Upper lobe of left lung (tissue), 6 donors: ENCODE data around the gene PCDHA3. TPM values are rescaled to one million over a fixed set of nuclear protein-coding genes. Genes with fewer than 3 reads are reported as not detected.
A peak's percentile ranks its signal among the peaks of the same experiment; 100 is the strongest.
"Not testable (repeated sequence)": the region's sequence is repeated elsewhere in the genome, so short reads cannot be mapped to it uniquely, and the experiment has no call there.

Source experiments
- ATAC-seq, 2 donors: fragments of 200-7000 bp; cut with Tn5 transposase; one replicate each; pipeline ENCODE4 v1.9.1; 2022; ENCODE audit warnings: mild to moderate bottlenecking in 2 of 2, moderate library complexity in 2 of 2; ENCODE audit not compliant: low FRiP score in 2 of 2
- DNase-seq, 2 donors: peaks; one replicate each; pipeline ENCODE4 v3.0.0-alpha.2; 2019 to 2020
- H3K27ac ChIP-seq, 4 donors: fragments of 200-600 bp; sonication (generic); one replicate each; pipeline ENCODE4 v1.5.1; 2016 to 2019
- H3K27me3 ChIP-seq, 4 donors: fragments of 200-600 bp; sonication (generic); one replicate each; pipeline ENCODE4 v1.5.1; 2017 to 2019
- H3K36me3 ChIP-seq, 4 donors: fragments of 200-600 bp; sonication (generic); one replicate each; pipeline ENCODE4 v1.5.1; 2016 to 2019
- H3K4me1 ChIP-seq, 4 donors: fragments of 200-600 bp; sonication (generic); one replicate each; pipeline ENCODE4 v1.5.1; 2018 to 2019
- H3K4me3 ChIP-seq, 4 donors: fragments of 200-600 bp; sonication (generic); one replicate each; pipeline ENCODE4 v1.5.1; 2017 to 2019; ENCODE audit warnings: mild to moderate bottlenecking in 2 of 4, moderate library complexity in 1 of 4
- H3K9me3 ChIP-seq, 4 donors: fragments of 200-600 bp; sonication (generic); one replicate each; pipeline ENCODE4 v1.5.1; 2018 to 2019
- WGBS, 2 donors: methylation state at CpG; one replicate each; pipeline ENCODE4 v1.1.5; 2017 to 2018; 5-methylcytosine and 5-hydroxymethylcytosine counted together
- total RNA-seq, 6 donors: library from RNA; depleted of rRNA in 4 of 6; stranded (reverse); fragments of >200 nt in 4 of 6; gene quantifications; one replicate each; pipeline versions ENCODE4 v1.1.0 to v1.2.1, GENCODE V29; 2016 to 2021
- donor health status: DM: no; HTN: no; CAD: no; lungs with moderate emphysema.
- donor health status: DM: no; HTN: yes; CAD: no; lungs with severe emphysema.

The PCDHA3 gene
- total RNA-seq, 6 donors from 2014 or later = 0.61 to 1.6 (median 1.0) TPM

DNA sequence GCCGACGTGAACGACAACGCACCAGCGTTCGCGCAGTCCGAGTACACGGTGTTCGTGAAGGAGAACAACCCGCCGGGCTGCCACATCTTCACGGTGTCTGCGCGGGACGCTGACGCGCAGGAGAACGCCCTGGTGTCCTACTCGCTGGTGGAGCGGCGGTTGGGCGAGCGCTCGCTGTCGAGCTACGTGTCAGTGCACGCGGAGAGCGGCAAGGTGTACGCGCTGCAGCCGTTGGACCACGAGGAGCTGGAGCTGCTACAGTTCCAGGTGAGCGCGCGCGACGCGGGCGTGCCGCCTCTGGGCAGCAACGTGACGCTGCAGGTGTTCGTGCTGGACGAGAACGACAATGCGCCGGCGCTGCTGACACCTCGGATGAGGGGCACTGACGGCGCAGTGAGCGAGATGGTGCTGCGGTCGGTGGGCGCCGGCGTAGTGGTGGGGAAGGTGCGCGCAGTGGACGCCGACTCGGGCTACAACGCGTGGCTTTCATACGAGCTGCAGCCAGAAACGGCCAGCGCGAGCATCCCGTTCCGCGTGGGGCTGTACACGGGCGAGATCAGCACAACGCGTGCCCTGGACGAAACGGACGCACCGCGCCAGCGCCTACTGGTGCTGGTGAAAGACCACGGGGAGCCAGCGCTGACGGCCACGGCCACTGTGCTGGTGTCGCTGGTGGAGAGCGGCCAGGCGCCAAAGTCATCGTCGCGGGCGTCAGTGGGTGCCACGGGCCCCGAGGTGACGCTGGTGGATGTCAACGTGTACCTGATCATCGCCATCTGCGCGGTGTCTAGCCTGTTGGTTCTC, 49.2 kb downstream of the PCDHA3 start:
- ATAC-seq = not testable (repeated sequence)

More for the DNA sequence above, 49.2 kb downstream of the PCDHA3 start:
- H3K4me3 ChIP-seq, H3K4me1 ChIP-seq, H3K36me3 ChIP-seq, H3K27ac ChIP-seq, H3K27me3 ChIP-seq: not testable (repeated sequence)
- peak in 1 of 2 donors; percentile 80 for DNase-seq
- H3K9me3 ChIP-seq = peaks cover 0 to 24% (median 20%) of the 10 kb centered on the region in 4 donors
- WGBS, 2 donors = 52 to 58% methylated on average over 44 to 96 of the region's 101 CpGs

Other genes starting within 250 kb of the PCDHA3 start
- gene SRA1, start 243.6 kb upstream of the PCDHA3 start, total RNA-seq = 10 to 100 TPM; 23.1 to 31.6 (median 29.6) TPM
- gene APBB3, start 236.5 kb upstream of the PCDHA3 start, total RNA-seq = 100 to 1,000 TPM in 1 of 6 donors, 10 to 100 TPM in 5; 14.1 to 127 (median 28.4) TPM
- 10 to 100 TPM; 30.4 to 92.3 (median 56.7) TPM for gene SLC35A4, start 236.2 kb upstream of the PCDHA3 start, total RNA-seq
- gene CD14, start 167.9 kb upstream of the PCDHA3 start, total RNA-seq = 100 to 1,000 TPM in 4 of 6 donors, 10 to 100 TPM in 2; 27.3 to 195 (median 102) TPM
- 10 to 100 TPM; 11.8 to 99.7 (median 31.3) TPM for gene TMCO6, start 161.6 kb upstream of the PCDHA3 start, total RNA-seq
- gene NDUFA2, start 153.4 kb upstream of the PCDHA3 start, total RNA-seq = 10 to 100 TPM; 26.2 to 59.6 (median 51.8) TPM
- gene IK, start 153.2 kb upstream of the PCDHA3 start, total RNA-seq = 100 to 1,000 TPM in 2 of 6 donors, 10 to 100 TPM in 4; 72.2 to 153 (median 83.5) TPM
- 10 to 100 TPM; 23.2 to 44.0 (median 24.5) TPM for gene WDR55, start 136.2 kb upstream of the PCDHA3 start, total RNA-seq
- 1 to 10 TPM in 5 of 6 donors, under 1 TPM in 1; 0.92 to 3.6 (median 1.6) TPM for gene DND1, start 127.5 kb upstream of the PCDHA3 start, total RNA-seq
- gene HARS1, start 109.7 kb upstream of the PCDHA3 start, total RNA-seq = 10 to 100 TPM; 40.7 to 57.6 (median 44.6) TPM
- 100 to 1,000 TPM in 1 of 6 donors, 10 to 100 TPM in 5; 19.7 to 136 (median 24.2) TPM for gene HARS2, start 109.6 kb upstream of the PCDHA3 start, total RNA-seq
- 10 to 100 TPM; 18.5 to 49.9 (median 35.0) TPM for gene ZMAT2, start 100.6 kb upstream of the PCDHA3 start, total RNA-seq
- gene PCDHA1, start 14.9 kb upstream of the PCDHA3 start, total RNA-seq = under 1 TPM in 1 of 6 donors, not detected in 5; 0.13 TPM
- gene PCDHA2, start 6.2 kb upstream of the PCDHA3 start, total RNA-seq = under 1 TPM in 3 of 6 donors, not detected in 3; 0.13 to 0.78 (median 0.30) TPM
- 1 to 10 TPM; 1.4 to 4.2 (median 2.0) TPM for gene PCDHA4, start 6.0 kb downstream of the PCDHA3 start, total RNA-seq
- 1 to 10 TPM in 3 of 6 donors, under 1 TPM in 3; 0.15 to 1.4 (median 0.72) TPM for gene PCDHA5, start 20.6 kb downstream of the PCDHA3 start, total RNA-seq
- gene PCDHA6, start 26.9 kb downstream of the PCDHA3 start, total RNA-seq = 1 to 10 TPM in 2 of 6 donors, under 1 TPM in 4; 0.44 to 2.1 (median 0.63) TPM
- 1 to 10 TPM in 1 of 6 donors, under 1 TPM in 5; 0.46 to 3.1 (median 0.57) TPM for gene PCDHA7, start 33.2 kb downstream of the PCDHA3 start, total RNA-seq
- 1 to 10 TPM in 2 of 6 donors, under 1 TPM in 4; 0.23 to 2.1 (median 0.55) TPM for gene PCDHA8, start 40.1 kb downstream of the PCDHA3 start, total RNA-seq
- 1 to 10 TPM in 2 of 6 donors, under 1 TPM in 4; 0.11 to 1.2 (median 0.28) TPM for gene PCDHA9, start 47.3 kb downstream of the PCDHA3 start, total RNA-seq
- gene PCDHA10, start 54.8 kb downstream of the PCDHA3 start, total RNA-seq = 1 to 10 TPM in 5 of 6 donors, under 1 TPM in 1; 0.30 to 7.6 (median 2.2) TPM
- 1 to 10 TPM in 4 of 6 donors, under 1 TPM in 2; 0.61 to 5.2 (median 1.9) TPM for gene PCDHA11, start 67.9 kb downstream of the PCDHA3 start, total RNA-seq
- 10 to 100 TPM in 2 of 6 donors, 1 to 10 TPM in 4; 3.3 to 12.1 (median 7.3) TPM for gene PCDHA12, start 74.3 kb downstream of the PCDHA3 start, total RNA-seq
- 1 to 10 TPM in 4 of 6 donors, under 1 TPM in 2; 0.44 to 5.2 (median 1.2) TPM for gene PCDHA13, start 81.1 kb downstream of the PCDHA3 start, total RNA-seq
- gene PCDHAC1, start 125.2 kb downstream of the PCDHA3 start, total RNA-seq = 1 to 10 TPM; 3.9 to 7.6 (median 5.9) TPM
- 10 to 100 TPM in 4 of 6 donors, 1 to 10 TPM in 2; 5.4 to 23.0 (median 10.6) TPM for gene PCDHAC2, start 165.4 kb downstream of the PCDHA3 start, total RNA-seq